Brain microvascular endothelial cell (primary cell): ENCODE results near the gene TP53TG5.

Experiments used
- DNase-seq: peaks from one replicate; pipeline ENCODE4 v3.0.0-alpha.2; 2020
- H3K27ac ChIP-seq: fragments of 250-450 bp; sonication (Bioruptor Pico); 2 replicates; pipeline ENCODE4 v1.5.1; 2020; ENCODE audit warnings: mild to moderate bottlenecking, moderate library complexity
- H3K27me3 ChIP-seq: fragments of 250-450 bp; sonication (Bioruptor Pico); replicated peaks from 2 replicates; pipeline ENCODE4 v1.5.1; 2020; ENCODE audit warnings: mild to moderate bottlenecking
- H3K36me3 ChIP-seq: fragments of 250-450 bp; sonication (Bioruptor Pico); replicated peaks from 2 replicates; pipeline ENCODE4 v1.5.1; 2020; ENCODE audit warnings: mild to moderate bottlenecking
- H3K4me3 ChIP-seq: 2 replicates; pipeline ENCODE4 v1.5.1; 2011; ENCODE audit warnings: low read depth, mild to moderate bottlenecking, control low read depth, low read length, moderate library complexity
- CTCF ChIP-seq: IDR thresholded peaks from 2 replicates; pipeline ENCODE4 v1.5.1; 2011; ENCODE audit warnings: low read depth, mild to moderate bottlenecking, moderate library complexity, low read length, control low read depth, inconsistent platforms; ENCODE audit errors: missing control alignments
- in situ Hi-C: cut with HindIII; loops from 2 replicates; pipeline ENCODE4 v1.10.0; 2017; ENCODE audit warnings: low sequenced_read_pairs, low pct_ligation_motif_present

TP53TG5 gene

DNA sequence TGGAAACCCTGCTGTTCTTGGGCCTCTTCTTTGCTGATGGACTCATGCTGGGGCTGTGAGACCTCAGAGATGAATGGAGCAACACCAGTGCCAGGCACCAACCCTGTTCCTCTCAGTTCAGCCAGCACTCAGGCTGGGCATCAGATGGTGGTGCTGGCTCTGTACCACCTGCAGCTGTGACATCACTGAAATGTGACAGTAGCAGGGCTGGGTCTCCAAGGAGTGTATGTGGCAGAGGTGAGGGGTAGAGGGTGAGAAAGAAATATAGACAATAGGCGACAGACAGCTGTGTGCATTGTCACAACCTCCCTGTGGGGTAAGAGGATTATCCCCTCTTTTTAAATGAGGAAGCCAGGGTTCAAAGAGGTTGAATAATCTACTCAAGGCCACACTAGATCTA is at the start of gene TP53TG5:
Gene TP53TG5 (minus strand): TSS at position 135 of the 400 bp plus-strand sequence. CDS start 89 bp downstream, at position 46.
- Histone ChIP-seq H3K36me3 (no peaks in the 10 kb centered on the region), H3K4me3 (no peak within 1 kb of the TSS), H3K27me3 (no peaks in the 10 kb centered on the region), H3K27ac (no peak within 1 kb of the TSS)
- in situ Hi-C loops, result no loop called here
- no peak for DNase-seq
- no peak for TF ChIP-seq CTCF

GRCh38 chr20:45427236-45428149 is 49.4 kb upstream of the TP53TG5 start:
- H3K4me3 ChIP-seq, result no peak overlapping the region
- no peak for DNase-seq
- TF ChIP-seq CTCF, result no peak
- in situ Hi-C loops, result no loop called here
- H3K27ac ChIP-seq, result no peak overlapping the region
- no peaks in the 10 kb centered on the region for H3K27me3 ChIP-seq
- H3K36me3 ChIP-seq, result peaks cover 5% of the 10 kb centered on the region

- H3K27ac ChIP-seq, result no peak overlapping the region
- TF ChIP-seq CTCF, result no peak
- DNase-seq, result no peak
- no peak overlapping the region for H3K4me3 ChIP-seq
- in situ Hi-C loops, result no loop called here
- H3K27me3 ChIP-seq, result no peaks in the 10 kb centered on the region
- H3K36me3 ChIP-seq, result peaks cover 8% of the 10 kb centered on the region
Measured at GRCh38 chr20:45426320-45427016, 48.3 kb upstream of the TP53TG5 start.

DNA sequence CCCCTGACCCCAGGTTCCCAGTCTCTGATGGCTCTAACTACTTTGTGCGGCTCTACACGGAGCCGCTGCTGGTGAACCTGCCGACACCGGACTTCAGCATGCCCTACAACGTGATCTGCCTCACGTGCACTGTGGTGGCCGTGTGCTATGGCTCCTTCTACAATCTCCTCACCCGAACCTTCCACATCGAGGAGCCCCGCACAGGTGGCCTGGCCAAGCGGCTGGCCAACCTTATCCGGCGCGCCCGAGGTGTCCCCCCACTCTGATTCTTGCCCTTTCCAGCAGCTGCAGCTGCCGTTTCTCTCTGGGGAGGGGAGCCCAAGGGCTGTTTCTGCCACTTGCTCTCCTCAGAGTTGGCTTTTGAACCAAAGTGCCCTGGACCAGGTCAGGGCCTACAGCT is 47.4 kb upstream of the TP53TG5 start:
- no peak overlapping the region for H3K4me3 ChIP-seq
- in situ Hi-C loops, result no loop called here
- peaks cover 17% of the 10 kb centered on the region for H3K36me3 ChIP-seq
- no peak for DNase-seq
- H3K27ac ChIP-seq, result no peak overlapping the region
- no peak for TF ChIP-seq CTCF
- no peaks in the 10 kb centered on the region for H3K27me3 ChIP-seq

DNA sequence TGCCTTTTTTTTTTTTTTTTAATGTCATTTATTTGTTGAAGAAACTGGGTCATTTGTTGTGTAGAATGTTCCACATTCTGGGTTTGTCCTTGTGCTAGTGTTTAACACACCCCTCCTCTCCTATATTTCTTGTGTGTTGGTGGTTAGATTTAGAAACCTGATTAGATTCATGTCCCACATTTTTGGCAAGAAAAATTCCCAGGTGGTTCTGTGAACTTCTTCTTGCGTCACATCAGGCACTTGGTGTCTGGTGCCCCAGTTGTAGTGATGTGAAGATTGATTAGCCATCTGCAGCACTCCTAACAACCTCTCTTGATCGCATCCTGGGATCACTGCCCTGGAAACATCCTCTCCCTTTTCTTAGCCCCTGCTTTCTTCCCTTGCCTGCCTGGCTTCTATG is 45.6 kb upstream of the TP53TG5 start:
- peaks cover 27% of the 10 kb centered on the region for H3K36me3 ChIP-seq
- in situ Hi-C loops, result no loop called here
- no peak for TF ChIP-seq CTCF

More for the DNA sequence above, 45.6 kb upstream of the TP53TG5 start:
- no peak for DNase-seq
- Histone ChIP-seq H3K27me3 (no peaks in the 10 kb centered on the region), H3K4me3 (no peak overlapping the region), H3K27ac (no peak overlapping the region)
